Stomach (tissue), 9 donors: ENCODE data around the gene PATE2. TPM values are rescaled to one million over a fixed set of nuclear protein-coding genes. Genes with fewer than 3 reads are reported as not detected.

Source experiments
- DNase-seq, 2 donors: peaks; one replicate each; pipeline versions ENCODE4 v3.0.0 to v3.0.0-alpha.2; 2013 to 2019
- H3K27ac ChIP-seq, 5 donors: fragments of 200-600 bp in 4 of 5; sonication (generic) in 4 of 5; one replicate each; pipeline ENCODE4 v1.5.1; 2013 to 2019; ENCODE audit warnings: mild to moderate bottlenecking in 1 of 5, moderate library complexity in 1 of 5
- H3K27me3 ChIP-seq, 3 donors: fragments of 200-600 bp; sonication (generic); one replicate each; pipeline ENCODE4 v1.5.1; 2017 to 2019; ENCODE audit warnings: mixed run types in 1 of 3
- H3K36me3 ChIP-seq, 4 donors: fragments of 200-600 bp; sonication (generic); 1 replicate in 3 of 4; 2 replicates in 1 of 4; pipeline ENCODE4 v1.5.1; 2016 to 2019
- H3K4me1 ChIP-seq, 4 donors: fragments of 200-600 bp; sonication (generic); one replicate each; pipeline ENCODE4 v1.5.1; 2016 to 2019
- H3K4me3 ChIP-seq, 4 donors: fragments of 200-600 bp; sonication (generic) in 3 of 4; one replicate each; pipeline ENCODE4 v1.5.1; 2016 to 2019; ENCODE audit warnings: mild to moderate bottlenecking in 1 of 4
- H3K9me3 ChIP-seq, 4 donors: fragments of 200-600 bp; sonication (generic); one replicate each; pipeline ENCODE4 v1.5.1; 2016 to 2019
- CTCF ChIP-seq, 7 experiments: fragments of 450-650 bp in 4 of 7; fragments of 200-600 bp in 3 of 7; sonication (generic) in 3 of 7; IDR thresholded peaks; one replicate each; pipeline ENCODE4 v1.5.1; 2016 to 2019; ENCODE audit warnings: antibody characterized with exemption in 7 of 7, control low read depth in 2 of 7, mild to moderate bottlenecking in 1 of 7
- EP300 ChIP-seq: sonication (generic); formaldehyde crosslinking; IDR thresholded peaks from one replicate; pipeline ENCODE4 v1.6.1; 2017; ENCODE audit warnings: antibody characterized with exemption
- POLR2A ChIP-seq, 4 donors: fragments of 450-650 bp; IDR thresholded peaks; one replicate each; pipeline ENCODE4 v1.6.1; 2016; ENCODE audit warnings: antibody characterized with exemption in 4 of 4, control low read depth in 2 of 4, mild to moderate bottlenecking in 1 of 4, moderate library complexity in 1 of 4
- POLR2AphosphoS5 ChIP-seq, 3 donors: sonication (generic); formaldehyde crosslinking; IDR thresholded peaks; one replicate each; pipeline ENCODE4 v1.6.1; 2016; ENCODE audit warnings: antibody characterized with exemption in 3 of 3
- WGBS, 5 donors: extraction: QIAGEN DNeasy Blood & Tissue Kit in 3 of 5; methylation state at CpG; one replicate each; pipeline versions ENCODE4 v1.1.5 to v1.1.7; 2013 to 2018; 5-methylcytosine and 5-hydroxymethylcytosine counted together
- intact Hi-C: fragments of 100-400 bp; cut with DNase I; formaldehyde crosslinking; loops from one replicate; pipeline ENCODE4 v1.15.1; 2023; ENCODE audit warnings: low total_unique reads
- polyA plus RNA-seq, 3 donors: library from polyadenylated mRNA; stranded (reverse); fragments of 200-250 nt; gene quantifications; one replicate each; pipeline ENCODE4 v1.2.3, GENCODE V29; 2013
- total RNA-seq, 5 donors: library from RNA; depleted of rRNA; stranded (reverse); fragments of >200 nt; gene quantifications; one replicate each; pipeline versions ENCODE4 v1.1.0 to v1.2.3, GENCODE V29; 2014 to 2016
- donor health status: healthy with polysubstance abuse.
- donor health status: Bipolar disorder and iron deficiency.
- donor health status: healthy.

Gene PATE2
- total and polyA plus RNA-seq, 8 donors = not detected

GRCh38 chr11:125790825-125791224 lies 12.2 kb upstream of the PATE2 start:
- H3K9me3 ChIP-seq = peaks cover 0 to 25% (median 0%) of the 10 kb centered on the region in 4 donors
- 86 to 94% (median 93%) methylated on average over 4 of the region's 4 CpGs for WGBS, 5 donors
- no peak for DNase-seq
- no peak overlapping the region for H3K4me3 ChIP-seq
- intact Hi-C loops = no loop called here
- H3K27me3 ChIP-seq = no peaks in the 10 kb centered on the region
- H3K4me1 ChIP-seq = no peaks in the 10 kb centered on the region
- H3K36me3 ChIP-seq = no peaks in the 10 kb centered on the region
- H3K27ac ChIP-seq = no peak overlapping the region
- TF ChIP-seq CTCF (IDR thresholded peaks at IDR 0.05) = no peak
- no peak for TF ChIP-seq EP300
- TF ChIP-seq POLR2AphosphoS5 (IDR thresholded peaks at IDR 0.05) = no peak
- no peak for TF ChIP-seq POLR2A (IDR thresholded peaks at IDR 0.05)

GRCh38 chr11:125787827-125788226 lies 9.2 kb upstream of the PATE2 start, which contains the start of gene PATE3:
Gene PATE3, plus strand, starts transcription at chr11:125788127. Its CDS starts 25 bp downstream, at chr11:125788152.
- intact Hi-C loops = no loop called here
- Histone ChIP-seq H3K27ac (no peak within 1 kb of the TSS), H3K9me3 (peaks cover 0 to 11% (median 0%) of the 10 kb centered on the region in 4 donors), H3K4me1 (no peaks in the 10 kb centered on the region), H3K36me3 (no peaks in the 10 kb centered on the region), H3K27me3 (no peaks in the 10 kb centered on the region), H3K4me3 (no peak within 1 kb of the TSS)
- WGBS, 5 donors = 46 to 64% (median 59%) methylated on average over 2 of the region's 2 CpGs
- no peak for DNase-seq
- TF ChIP-seq CTCF (IDR thresholded peaks at IDR 0.05) (no peak), POLR2AphosphoS5 (IDR thresholded peaks at IDR 0.05) (no peak)

- H3K4me3 ChIP-seq = no peak overlapping the region
- no peak overlapping the region for H3K27ac ChIP-seq
- H3K9me3 ChIP-seq = no peaks in the 10 kb centered on the region
- DNase-seq = no peak
- intact Hi-C loops = no loop called here
- TF ChIP-seq POLR2A (IDR thresholded peaks at IDR 0.05) (no peak), EP300 (no peak), CTCF (IDR thresholded peaks at IDR 0.05) (no peak), POLR2AphosphoS5 (IDR thresholded peaks at IDR 0.05) (no peak)
- no peaks in the 10 kb centered on the region for H3K4me1 ChIP-seq
- no peaks in the 10 kb centered on the region for H3K27me3 ChIP-seq
- no peaks in the 10 kb centered on the region for H3K36me3 ChIP-seq
- 52 to 66% (median 56%) methylated on average over 2 of the region's 2 CpGs for WGBS, 5 donors
These were observed 6.0 kb upstream of the PATE2 start for GRCh38 chr11:125784678-125785077.

GRCh38 chr11:125777309-125777708 lies 1.3 kb downstream of the PATE2 start:
- no peaks in the 10 kb centered on the region for H3K9me3 ChIP-seq
- 54 to 74% (median 67%) methylated on average over 5 of the region's 5 CpGs for WGBS, 5 donors
- intact Hi-C loops = no loop called here
- no peak for DNase-seq
- no peaks in the 10 kb centered on the region for H3K27me3 ChIP-seq
- H3K4me1 ChIP-seq = peaks cover 0 to 11% (median 3%) of the 10 kb centered on the region in 4 donors
- H3K36me3 ChIP-seq = no peaks in the 10 kb centered on the region
- TF ChIP-seq EP300 (no peak), CTCF (IDR thresholded peaks at IDR 0.05) (no peak), POLR2AphosphoS5 (IDR thresholded peaks at IDR 0.05) (no peak), POLR2A (IDR thresholded peaks at IDR 0.05) (no peak)
- H3K4me3 ChIP-seq = no peak overlapping the region
- no peak overlapping the region for H3K27ac ChIP-seq
